Measurements from ENCODE around the gene TSPEAR.

- TF ChIP-seq CTCF (IDR thresholded peaks at IDR 0.05) (no peak), POLR2A (IDR thresholded peaks at IDR 0.05) (no peak), POLR2AphosphoS5 (IDR thresholded peaks at IDR 0.05) (no peak)
Observed at GRCh38 chr21:44499631-44500030, 211.7 kb downstream of the TSPEAR start.

Measured in prostate gland (tissue), 2 donors.